Activated CD4-positive, alpha-beta memory T cell treated with anti-CD3 and anti-CD28 coated beads, Interleukin-2, amount 10 ng/mL, durations not matched to agents 7 days and 5 days (primary cell): ENCODE results near the gene RHBDL1. TPM values are rescaled to one million over a fixed set of nuclear protein-coding genes. Genes with fewer than 3 reads are reported as not detected.

Experiments
- CTCF ChIA-PET: fragments of 350-600 bp; sonication (Branson Sonifier 250); formaldehyde crosslinking; loops from one replicate; lab custom pipeline; 2021; ENCODE audit warnings: antibody characterized with exemption, inconsistent platforms; lab: Charles Lee
- POLR2A ChIA-PET: fragments of 350-600 bp; sonication (Branson Sonifier 250); formaldehyde crosslinking; loops from one replicate; lab custom pipeline; 2021; ENCODE audit warnings: antibody characterized with exemption; lab: Charles Lee
- DNase-seq: peaks from one replicate; pipeline ENCODE4 v3.0.0-alpha.2; 2020
- H3K27ac Mint-ChIP-seq: one replicate; pipeline ENCODE4 v1.8.0; 2021; ENCODE audit warnings: mild to moderate bottlenecking, mixed read lengths
- H3K27me3 Mint-ChIP-seq: one replicate; pipeline ENCODE4 v1.8.0; 2021; ENCODE audit warnings: mixed read lengths
- H3K36me3 Mint-ChIP-seq: one replicate; pipeline ENCODE4 v1.8.0; 2021; ENCODE audit warnings: low read depth, mixed read lengths
- H3K4me1 Mint-ChIP-seq: one replicate; pipeline ENCODE4 v1.8.0; 2021; ENCODE audit warnings: mixed read lengths
- H3K4me3 Mint-ChIP-seq: one replicate; pipeline ENCODE4 v1.8.0; 2021; ENCODE audit warnings: mild to moderate bottlenecking, mixed read lengths
- H3K9me3 Mint-ChIP-seq: one replicate; pipeline ENCODE4 v1.8.0; 2021; ENCODE audit warnings: mixed read lengths
- total RNA-seq, 2 experiments: library from RNA; stranded (reverse); gene quantifications; one replicate each; pipeline ENCODE4 v1.2.3, GENCODE V29; 2021

Gene RHBDL1
- total RNA-seq, 2 experiments from 2014 or later: 1.5 TPM

GRCh38 chr16:680967-681745 is 5.7 kb downstream of the RHBDL1 start:
- Mint-ChIP-seq H3K4me1 (peaks cover 51% of the 10 kb centered on the region), H3K27me3 (no peaks in the 10 kb centered on the region), H3K4me3 (peak overlapping the region; percentile 81), H3K36me3 (peaks cover 24% of the 10 kb centered on the region), H3K9me3 (no peaks in the 10 kb centered on the region), H3K27ac (peak overlapping the region; percentile 62)
- ChIA-PET POLR2A (interaction anchor here (0.6 to 4.9 kb wide), 11 partner anchors 9 to 1284 kb away, joined by 3 to 35 read pairs (median 4); partner anchors contain the start of genes METTL26, RHOT2, RPS2 and WDR24), CTCF (interaction anchor here (1.0 to 2.1 kb wide), 6 partner anchors 13 to 33 kb away, joined by 3 to 8 read pairs (median 4); partner anchors contain the start of gene RHOT2)
- DNase-seq: no peak

GRCh38 chr16:681746-682427 is 6.4 kb downstream of the RHBDL1 start:
- no peak for DNase-seq
- H3K9me3 Mint-ChIP-seq: no peaks in the 10 kb centered on the region
- H3K27me3 Mint-ChIP-seq: no peaks in the 10 kb centered on the region
- H3K27ac Mint-ChIP-seq: peak overlapping the region; percentile 58
- POLR2A ChIA-PET: interaction anchor here (1.3 to 4.9 kb wide), 4 partner anchors 8 to 110 kb away, joined by 3 to 35 read pairs (median 14); partner anchors contain the start of genes RHOT2 and WDR24
- CTCF ChIA-PET: interaction anchor here (1.7 kb wide), 1 partner anchor 14 kb away, joined by 4 read pairs; the partner anchor contains the start of gene RHOT2
- peaks cover 49% of the 10 kb centered on the region for H3K4me1 Mint-ChIP-seq
- peaks cover 27% of the 10 kb centered on the region for H3K36me3 Mint-ChIP-seq
- H3K4me3 Mint-ChIP-seq: peak overlapping the region; percentile 81

GRCh38 chr16:682493-683395 is 7.3 kb downstream of the RHBDL1 start:
- peak overlapping the region; percentile 58 for H3K27ac Mint-ChIP-seq
- POLR2A ChIA-PET: interaction anchor here (1.5 to 4.9 kb wide), 3 partner anchors 7 to 15 kb away, joined by 5 to 35 read pairs (median 22); partner anchors contain the start of genes RHOT2 and WDR24
- H3K9me3 Mint-ChIP-seq: no peaks in the 10 kb centered on the region

GRCh38 chr16:683396-684070 is 8.1 kb downstream of the RHBDL1 start:
- Mint-ChIP-seq H3K27ac (peak overlapping the region; percentile 35), H3K4me1 (peaks cover 47% of the 10 kb centered on the region), H3K4me3 (peak overlapping the region; percentile 81), H3K36me3 (peaks cover 31% of the 10 kb centered on the region), H3K9me3 (no peaks in the 10 kb centered on the region), H3K27me3 (no peaks in the 10 kb centered on the region)
- no peak for DNase-seq
- CTCF ChIA-PET: no interaction called here
- POLR2A ChIA-PET: interaction anchor here (1.0 to 1.9 kb wide), 8 partner anchors 8 to 47 kb away, joined by 3 to 16 read pairs (median 5); partner anchors contain the start of genes ANTKMT, METTL26 and RHBDL1

More at GRCh38 chr16:682493-683395, 7.3 kb downstream of the RHBDL1 start:
- Mint-ChIP-seq H3K4me3 (peak overlapping the region; percentile 81), H3K27me3 (no peaks in the 10 kb centered on the region), H3K36me3 (peaks cover 31% of the 10 kb centered on the region), H3K4me1 (peaks cover 45% of the 10 kb centered on the region)
- DNase-seq: no peak
- CTCF ChIA-PET: interaction anchor here (1.7 kb wide), 1 partner anchor 15 kb away, joined by 4 read pairs; the partner anchor contains the start of gene RHOT2

- peak within 1 kb of the TSS; percentile 64 for H3K27ac Mint-ChIP-seq
- peaks cover 49% of the 10 kb centered on the region for H3K4me1 Mint-ChIP-seq
- peaks cover 31% of the 10 kb centered on the region for H3K36me3 Mint-ChIP-seq
- peak; percentile 97 for DNase-seq
- POLR2A ChIA-PET: interaction anchor here (0.7 to 1.9 kb wide), 9 partner anchors 9 to 47 kb away, joined by 3 to 16 read pairs (median 4); partner anchors contain the start of genes ANTKMT, METTL26 and RHBDL1
- no peaks in the 10 kb centered on the region for H3K27me3 Mint-ChIP-seq
- CTCF ChIA-PET: no interaction called here
- H3K9me3 Mint-ChIP-seq: no peaks in the 10 kb centered on the region
- H3K4me3 Mint-ChIP-seq: peak within 1 kb of the TSS; percentile 81
These were observed 8.8 kb downstream of the RHBDL1 start, which contains the start of gene JMJD8 for GRCh38 chr16:684071-684794. TSS of gene JMJD8 (minus strand) at chr16:684334. CDS start at chr16:684319, 15 bp downstream.

GRCh38 chr16:684961-685696 is 9.7 kb downstream of the RHBDL1 start:
- Mint-ChIP-seq H3K9me3 (no peaks in the 10 kb centered on the region), H3K4me3 (no peak overlapping the region)
- CTCF ChIA-PET: no interaction called here

GRCh38 chr16:685967-686366 is 10.5 kb downstream of the RHBDL1 start:
- H3K36me3 Mint-ChIP-seq: peaks cover 30% of the 10 kb centered on the region
- H3K27me3 Mint-ChIP-seq: no peaks in the 10 kb centered on the region
- H3K4me3 Mint-ChIP-seq: peak overlapping the region; percentile 30
- ChIA-PET CTCF (interaction anchor here (0.9 to 1.3 kb wide), 2 partner anchors 9 to 19 kb away, joined by 3 to 4 read pairs; partner anchors contain the start of gene RHOT2), POLR2A (interaction anchor here (1.0 kb wide), 1 partner anchor 9 kb away, joined by 3 read pairs; no protein-coding TSS in a partner anchor)
- peaks cover 56% of the 10 kb centered on the region for H3K4me1 Mint-ChIP-seq
- H3K27ac Mint-ChIP-seq: no peak overlapping the region
- no peak for DNase-seq
- H3K9me3 Mint-ChIP-seq: no peaks in the 10 kb centered on the region

More at GRCh38 chr16:684961-685696, 9.7 kb downstream of the RHBDL1 start:
- POLR2A ChIA-PET: interaction anchor here (0.7 to 1.9 kb wide), 6 partner anchors 10 to 48 kb away, joined by 3 to 16 read pairs (median 6); partner anchors contain the start of genes ANTKMT, METTL26 and RHBDL1
- no peak for DNase-seq
- H3K27ac Mint-ChIP-seq: no peak overlapping the region
- H3K27me3 Mint-ChIP-seq: no peaks in the 10 kb centered on the region
- peaks cover 51% of the 10 kb centered on the region for H3K4me1 Mint-ChIP-seq
- peaks cover 31% of the 10 kb centered on the region for H3K36me3 Mint-ChIP-seq

- no peak for DNase-seq
- CTCF ChIA-PET: interaction anchor here (0.9 to 1.3 kb wide), 2 partner anchors 9 to 19 kb away, joined by 3 to 4 read pairs; partner anchors contain the start of gene RHOT2
- peaks cover 51% of the 10 kb centered on the region for H3K4me1 Mint-ChIP-seq
- peaks cover 25% of the 10 kb centered on the region for H3K36me3 Mint-ChIP-seq
- H3K4me3 Mint-ChIP-seq: no peak overlapping the region
- H3K9me3 Mint-ChIP-seq: no peaks in the 10 kb centered on the region
- H3K27me3 Mint-ChIP-seq: no peaks in the 10 kb centered on the region
- no peak overlapping the region for H3K27ac Mint-ChIP-seq
- POLR2A ChIA-PET: interaction anchor here (1.0 kb wide), 1 partner anchor 9 kb away, joined by 3 read pairs; no protein-coding TSS in a partner anchor
These were observed 11.2 kb downstream of the RHBDL1 start for GRCh38 chr16:686459-687260.

- POLR2A ChIA-PET: interaction anchor here (1.0 kb wide), 1 partner anchor 9 kb away, joined by 3 read pairs; no protein-coding TSS in a partner anchor
- CTCF ChIA-PET: no interaction called here
These were observed 12.0 kb downstream of the RHBDL1 start for GRCh38 chr16:687499-687898.

More at GRCh38 chr16:687499-687898, 12.0 kb downstream of the RHBDL1 start:
- Mint-ChIP-seq H3K4me1 (peaks cover 46% of the 10 kb centered on the region), H3K27ac (no peak overlapping the region), H3K4me3 (no peak overlapping the region), H3K27me3 (no peaks in the 10 kb centered on the region), H3K36me3 (peaks cover 19% of the 10 kb centered on the region), H3K9me3 (no peaks in the 10 kb centered on the region)
- no peak for DNase-seq
